Endothelial cell of umbilical vein (primary cell): ENCODE measurements around the gene WDR5. TPM values are rescaled to one million over a fixed set of nuclear protein-coding genes. Genes with fewer than 3 reads are reported as not detected.

Experiments used
- BruUV-seq: library from RNA; stranded (reverse); fragments of 400-500 nt; replicated peaks from 2 replicates; lab custom pipeline; 2021; lab: Mats Ljungman, UMichigan
- CTCF ChIA-PET: fragments of 300-600, 350-600 bp; sonication (Branson Sonifier 250); formaldehyde crosslinking; loops from one replicate; lab custom pipeline; 2021; ENCODE audit warnings: antibody characterized with exemption, inconsistent platforms; lab: Charles Lee
- POLR2A ChIA-PET: fragments of 300-600, 350-600 bp; sonication (Branson Sonifier 250); formaldehyde crosslinking; loops from one replicate; lab custom pipeline; 2021; ENCODE audit warnings: antibody characterized with exemption, inconsistent platforms; lab: Charles Lee
- DNase-seq: peaks from one replicate; pipeline ENCODE4 v3.0.0-alpha.2; 2011; ENCODE audit warnings: low read depth, low spot score
- FAIRE-seq: peaks from 2 replicates; lab custom pipeline; 2011; peaks lifted over from hg19 to GRCh38; lab: Jason Lieb, UNC
- H2AFZ ChIP-seq: 2 replicates; pipeline ENCODE4 v1.6.0; 2012; ENCODE audit warnings: low read depth, low read length, control low read depth, inconsistent platforms
- H3K27ac ChIP-seq: 2 replicates; pipeline ENCODE4 v1.5.1; 2011; ENCODE audit warnings: low read depth, mild to moderate bottlenecking, control low read depth, low read length, moderate library complexity; ENCODE audit not compliant: insufficient read depth
- H3K27me3 ChIP-seq, 2 experiments: 2 replicates each; pipeline versions ENCODE4 v1.6.0 to v1.6.1; 2011; ENCODE audit warnings: low read length in 2 of 2, mixed read lengths in 1 of 2; ENCODE audit not compliant: control insufficient read depth in 2 of 2, insufficient read depth in 2 of 2
- H3K36me3 ChIP-seq, 2 experiments: 2 replicates in 1 of 2; 3 replicates in 1 of 2; pipeline ENCODE4 v1.5.1; 2011; ENCODE audit warnings: low read length in 2 of 2, mild to moderate bottlenecking in 1 of 2, moderate library complexity in 1 of 2; ENCODE audit not compliant: control insufficient read depth in 2 of 2, insufficient read depth in 2 of 2; ENCODE audit errors: extremely low read depth in 1 of 2
- H3K4me1 ChIP-seq: 3 replicates; pipeline ENCODE4 v1.5.1; 2011; ENCODE audit warnings: mild to moderate bottlenecking, low read length; ENCODE audit not compliant: control insufficient read depth, insufficient read depth; ENCODE audit errors: extremely low read depth
- H3K4me2 ChIP-seq: 2 replicates; pipeline ENCODE4 v1.6.1; 2011; ENCODE audit warnings: low read length, control low read depth, mixed read lengths; ENCODE audit not compliant: insufficient read depth
- H3K4me3 ChIP-seq, 3 experiments: fragments of 200-600 bp in 1 of 3; sonication (generic), shearing (Covaris generic) in 1 of 3; replicated peaks in 1 of 3; 2 replicates each; pipeline ENCODE4 v1.5.1; 2011 to 2016; ENCODE audit warnings: control low read depth in 3 of 3, low read length in 3 of 3, mild to moderate bottlenecking in 2 of 3, inconsistent platforms in 1 of 3, low read depth in 1 of 3, moderate library complexity in 1 of 3; ENCODE audit not compliant: insufficient read depth in 1 of 3
- H3K79me2 ChIP-seq: 2 replicates; pipeline ENCODE4 v1.6.0; 2012; ENCODE audit warnings: low read length, inconsistent platforms; ENCODE audit not compliant: control insufficient read depth, insufficient read depth
- H3K9ac ChIP-seq: replicated peaks from 2 replicates; pipeline ENCODE3; 2011; ENCODE audit warnings: low read length, control low read depth; ENCODE audit not compliant: insufficient read depth; ENCODE audit errors: extremely low read depth
- H3K9me1 ChIP-seq: replicated peaks from 3 replicates; pipeline ENCODE4 v1.6.0; 2011; ENCODE audit warnings: mild to moderate bottlenecking, low read length; ENCODE audit not compliant: control insufficient read depth, insufficient read depth; ENCODE audit errors: extremely low read depth
- H3K9me3 ChIP-seq: replicated peaks from 2 replicates; pipeline ENCODE4 v1.5.1; 2012; ENCODE audit warnings: low read length, inconsistent platforms; ENCODE audit not compliant: control insufficient read depth, insufficient read depth
- H4K20me1 ChIP-seq: replicated peaks from 2 replicates; pipeline ENCODE3; 2011; ENCODE audit warnings: mild to moderate bottlenecking, low read length; ENCODE audit not compliant: control insufficient read depth, insufficient read depth; ENCODE audit errors: extremely low read depth
- CTCF ChIP-seq, 2 donors: IDR thresholded peaks; 1 replicate in 1 of 2; 2 replicates in 1 of 2; pipeline ENCODE4 v1.5.1; 2011; ENCODE audit warnings: low read length in 2 of 2, mild to moderate bottlenecking in 2 of 2, moderate library complexity in 2 of 2, control low read depth in 1 of 2, inconsistent platforms in 1 of 2, low read depth in 1 of 2; ENCODE audit not compliant: insufficient read depth in 1 of 2; ENCODE audit errors: extremely low read depth in 1 of 2
- EZH2 ChIP-seq: IDR thresholded peaks from 2 replicates; pipeline ENCODE4 v1.6.1; 2012; ENCODE audit warnings: borderline replicate concordance, low read depth, mild to moderate bottlenecking, moderate library complexity, low read length, inconsistent platforms; ENCODE audit not compliant: severe bottlenecking
- FOS ChIP-seq: IDR thresholded peaks from 2 replicates; pipeline ENCODE4 v1.6.1; 2011; ENCODE audit warnings: mild to moderate bottlenecking, low read length, moderate library complexity, borderline replicate concordance; ENCODE audit not compliant: insufficient read depth
- GATA2 ChIP-seq: IDR thresholded peaks from 2 replicates; pipeline ENCODE4 v1.7.0; 2011; ENCODE audit warnings: low read depth, mild to moderate bottlenecking, moderate library complexity, mixed read lengths, low read length; ENCODE audit not compliant: insufficient read length, insufficient read depth
- JUN ChIP-seq: IDR thresholded peaks from 2 replicates; pipeline ENCODE4 v1.6.1; 2011; ENCODE audit warnings: borderline replicate concordance, low read depth; ENCODE audit not compliant: insufficient read length, insufficient read depth
- MAX ChIP-seq: IDR thresholded peaks from 2 replicates; pipeline ENCODE4 v1.6.1; 2011; ENCODE audit not compliant: insufficient read depth, insufficient read length
- MYC ChIP-seq: IDR thresholded peaks from one replicate; pipeline ENCODE4 v1.6.1; 2011; ENCODE audit warnings: mild to moderate bottlenecking, low read depth, low read length
- POLR2A ChIP-seq: IDR thresholded peaks from 2 replicates; pipeline ENCODE4 v1.6.1; 2012; ENCODE audit warnings: low read depth, mild to moderate bottlenecking, control low read depth, low read length
- POLR2AphosphoS5 ChIP-seq: IDR thresholded peaks from 2 replicates; pipeline ENCODE4 v1.6.1; 2012; ENCODE audit warnings: low read depth, mild to moderate bottlenecking, control low read depth, low read length, moderate library complexity; ENCODE audit not compliant: insufficient read depth
- dilution Hi-C: fragments of 300-500 bp; cut with MboI; formaldehyde crosslinking; loops from one replicate; pipeline ENCODE4 v1.15.0; 2019; ENCODE audit warnings: low sequenced_read_pairs; ENCODE audit not compliant: extremely low pct_ligation_motif_present
- intact Hi-C: fragments of 100-400 bp; cut with micrococcal nuclease; formaldehyde crosslinking; loops from one replicate; pipeline ENCODE4 v1.10.0; 2022
- polyA plus RNA-seq, 4 experiments: library from polyadenylated mRNA; depleted of rRNA in 3 of 4; stranded (reverse) in 3 of 4; unstranded in 1 of 4; fragments of >200 nt; gene quantifications; 2 replicates each; pipeline versions ENCODE4 v1.2.1 to v1.2.3, GENCODE V29; 2011 to 2012; ENCODE audit warnings: missing spikeins in 1 of 4
- total RNA-seq: library from RNA; stranded (reverse); gene quantifications from 2 replicates; pipeline ENCODE4 v1.2.3, GENCODE V29; 2021

Gene WDR5
- total and polyA plus RNA-seq, 2 donors (not counting 3 experiments of a cell fraction or from before 2014, with no cell fraction given), result 32.1 to 42.5 TPM

- Histone ChIP-seq H3K27ac (no peak overlapping the region), H3K4me3 (no peak overlapping the region), H3K9me3 (no peaks in the 10 kb centered on the region), H3K4me1 (no peaks in the 10 kb centered on the region), H4K20me1 (no peaks in the 10 kb centered on the region), H3K36me3 (no peaks in the 10 kb centered on the region), H2AFZ (no peak overlapping the region), H3K79me2 (no peaks in the 10 kb centered on the region), H3K4me2 (no peak overlapping the region), H3K27me3 (peaks cover under 1 to 4% of the 10 kb centered on the region in 2 experiments), H3K9ac (no peak overlapping the region), H3K9me1 (no peaks in the 10 kb centered on the region)
- no peak for TF ChIP-seq POLR2A
- no peak for TF ChIP-seq FOS
- TF ChIP-seq CTCF (IDR thresholded peaks at IDR 0.05; ENCODE audit: extremely low read depth in 1 of 2, insufficient read depth in 1 of 2, low read depth in 1 of 2, low read length in 2 of 2), result no peak
- no peak for TF ChIP-seq POLR2AphosphoS5
- TF ChIP-seq JUN, result no peak
- TF ChIP-seq EZH2, result no peak
- TF ChIP-seq GATA2, result no peak
- TF ChIP-seq MYC, result no peak
- TF ChIP-seq MAX, result no peak
- ChIA-PET POLR2A (no interaction called here), CTCF (interaction anchor here (1.2 kb wide), 2 partner anchors 11 to 247 kb away, joined by 3 to 6 read pairs; no protein-coding TSS in a partner anchor)
- intact Hi-C loops (no loop called here), dilution Hi-C loops (no loop called here)
- DNase-seq (no peak), FAIRE-seq (no peak)
- BruUV-seq, result no TSS peak
Measured at GRCh38 chr9:134195558-134195957, 59.7 kb downstream of the WDR5 start.
